HFFc6 (cell line): ENCODE measurements around the gene GVQW3. TPM values are rescaled to one million over a fixed set of nuclear protein-coding genes. Genes with fewer than 3 reads are reported as not detected.

Source experiments
- DNase-seq: peaks from one replicate; pipeline ENCODE4 v3.0.0-alpha.2; 2018
- H3K27ac Mint-ChIP-seq: 2 replicates; pipeline ENCODE4 v1.8.0; 2020; ENCODE audit warnings: mild to moderate bottlenecking, mixed read lengths
- H3K27me3 Mint-ChIP-seq: 2 replicates; pipeline ENCODE4 v1.8.0; 2021; ENCODE audit warnings: mild to moderate bottlenecking, moderate library complexity, mixed read lengths; ENCODE audit not compliant: insufficient read depth
- H3K36me3 Mint-ChIP-seq: 2 replicates; pipeline ENCODE4 v1.8.0; 2021; ENCODE audit warnings: low read depth, mixed read lengths
- H3K4me1 Mint-ChIP-seq: 2 replicates; pipeline ENCODE4 v1.8.0; 2020; ENCODE audit warnings: low read depth, mixed read lengths
- H3K4me3 Mint-ChIP-seq: 2 replicates; pipeline ENCODE4 v1.8.0; 2020; ENCODE audit warnings: mild to moderate bottlenecking, moderate library complexity, mixed read lengths
- H3K9me3 Mint-ChIP-seq: 2 replicates; pipeline ENCODE4 v1.8.0; 2020; ENCODE audit warnings: mild to moderate bottlenecking, mixed read lengths
- CTCF ChIP-seq: fragments of 200-600 bp; sonication (generic); IDR thresholded peaks from 2 replicates; pipeline ENCODE4 v1.5.0; 2021; ENCODE audit warnings: antibody characterized with exemption, mild to moderate bottlenecking
- total RNA-seq, 6 experiments: library from RNA; stranded (reverse); fragmentation: NEBNext Ultra II Directional; extraction: Animal tissue kit (Norgen Biotek cat#: 25700); gene quantifications; 2 replicates in 1 of 6; 3 replicates in 5 of 6; pipeline ENCODE4 v1.2.3, GENCODE V29; 2021

Gene GVQW3
- total RNA-seq, 6 experiments from 2014 or later = 0.31 to 1.6 (median 0.69) TPM

DNA sequence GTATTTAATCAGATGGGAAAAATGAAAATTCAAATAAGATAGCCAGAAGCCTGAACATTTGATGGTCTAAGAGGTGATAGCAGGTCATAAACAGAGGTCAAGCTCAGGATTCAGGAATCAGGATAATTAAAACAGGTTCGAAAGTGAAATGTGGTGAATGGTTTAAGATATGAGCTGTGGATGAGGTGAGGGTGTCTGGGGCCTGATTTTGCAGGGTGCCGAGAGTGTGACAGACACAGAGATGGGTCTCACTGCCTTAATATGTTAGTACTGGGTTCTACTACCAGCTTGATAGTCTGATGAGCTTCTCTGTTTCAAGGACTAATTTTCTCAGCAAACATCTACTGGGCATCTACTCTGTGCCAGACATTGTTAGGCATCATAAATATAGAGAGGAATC, 43.8 kb downstream of the GVQW3 start:
- H3K9me3 Mint-ChIP-seq = no peaks in the 10 kb centered on the region
- no peak overlapping the region for H3K4me3 Mint-ChIP-seq
- H3K27me3 Mint-ChIP-seq = peaks cover 10% of the 10 kb centered on the region
- DNase-seq = no peak
- no peaks in the 10 kb centered on the region for H3K4me1 Mint-ChIP-seq
- H3K36me3 Mint-ChIP-seq = no peaks in the 10 kb centered on the region
- TF ChIP-seq CTCF = no peak
- no peak overlapping the region for H3K27ac Mint-ChIP-seq

- peaks cover 10% of the 10 kb centered on the region for H3K27me3 Mint-ChIP-seq
- H3K4me3 Mint-ChIP-seq = no peak overlapping the region
- no peaks in the 10 kb centered on the region for H3K36me3 Mint-ChIP-seq
- DNase-seq = no peak
- H3K27ac Mint-ChIP-seq = no peak overlapping the region
- H3K4me1 Mint-ChIP-seq = no peaks in the 10 kb centered on the region
- no peak for TF ChIP-seq CTCF
- no peaks in the 10 kb centered on the region for H3K9me3 Mint-ChIP-seq
Measured at GRCh38 chr11:76426660-76427059, 45.5 kb downstream of the GVQW3 start.

DNA sequence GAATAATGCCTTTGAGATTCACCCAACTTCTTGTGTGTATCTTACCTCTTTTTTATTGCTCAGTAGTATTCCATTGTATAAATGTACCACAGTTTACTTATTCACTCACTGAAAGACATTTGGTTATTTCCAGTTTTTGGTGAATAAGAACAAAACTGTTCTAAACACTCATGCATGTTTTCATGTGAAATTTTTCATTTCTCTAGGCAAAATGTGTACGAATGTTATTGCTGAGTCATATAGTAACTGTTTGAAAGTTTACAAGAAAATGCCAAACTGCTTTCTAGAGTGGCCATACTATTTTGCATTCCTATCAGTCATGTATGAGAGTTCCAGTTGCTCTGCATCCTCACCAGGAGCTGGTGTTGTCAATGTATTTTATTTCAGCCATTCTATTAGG, 54.9 kb downstream of the GVQW3 start:
- no peaks in the 10 kb centered on the region for H3K4me1 Mint-ChIP-seq
- H3K27me3 Mint-ChIP-seq = peaks cover 2% of the 10 kb centered on the region; the same call in 1 of the 2 replicates
- peaks cover 7% of the 10 kb centered on the region for H3K36me3 Mint-ChIP-seq
- no peak overlapping the region for H3K27ac Mint-ChIP-seq
- TF ChIP-seq CTCF = no peak
- peak; percentile 12 for DNase-seq
- no peak overlapping the region for H3K4me3 Mint-ChIP-seq
- no peaks in the 10 kb centered on the region for H3K9me3 Mint-ChIP-seq

DNA sequence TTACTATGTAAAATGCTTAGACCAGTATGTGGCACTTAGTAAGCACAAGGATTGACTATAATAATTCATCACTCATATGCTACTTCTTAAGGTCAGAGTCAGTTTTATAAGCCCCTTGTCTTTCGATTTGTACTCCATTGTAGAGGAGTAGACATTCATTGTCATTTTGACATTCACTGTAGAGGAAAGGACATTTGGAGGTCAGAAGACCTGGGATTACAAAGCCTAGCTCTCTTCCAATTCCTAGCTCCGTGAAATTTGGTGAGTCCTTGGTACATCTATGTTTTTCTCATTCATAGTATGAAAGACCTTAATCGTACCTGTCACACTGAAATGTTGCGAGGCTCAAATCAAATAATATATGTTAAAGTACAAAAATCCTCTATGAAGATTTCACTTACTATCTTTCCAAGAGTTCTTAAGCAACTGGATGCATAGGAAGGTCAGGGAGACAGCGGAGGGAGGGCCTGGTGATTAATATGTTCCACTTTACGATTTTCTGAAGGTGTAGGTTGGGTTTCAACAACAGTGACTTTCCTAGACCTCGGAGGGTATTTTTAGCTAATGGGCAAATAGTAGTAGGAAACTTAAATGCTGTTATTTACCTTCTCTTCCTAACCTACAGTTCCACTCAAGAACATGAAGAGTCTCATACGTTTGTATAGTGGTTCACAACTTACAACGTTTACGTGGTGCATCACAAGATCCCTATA, 62.3 kb downstream of the GVQW3 start:
- Mint-ChIP-seq H3K4me3 (peak overlapping the region; percentile 93), H3K27me3 (no peaks in the 10 kb centered on the region; the same call in 1 of the 2 replicates), H3K27ac (peak overlapping the region; percentile 96), H3K36me3 (peaks cover 23% of the 10 kb centered on the region; the same call in 1 of the 2 replicates), H3K4me1 (peaks cover 22% of the 10 kb centered on the region), H3K9me3 (no peaks in the 10 kb centered on the region)
- DNase-seq = no peak
- TF ChIP-seq CTCF = no peak

DNA sequence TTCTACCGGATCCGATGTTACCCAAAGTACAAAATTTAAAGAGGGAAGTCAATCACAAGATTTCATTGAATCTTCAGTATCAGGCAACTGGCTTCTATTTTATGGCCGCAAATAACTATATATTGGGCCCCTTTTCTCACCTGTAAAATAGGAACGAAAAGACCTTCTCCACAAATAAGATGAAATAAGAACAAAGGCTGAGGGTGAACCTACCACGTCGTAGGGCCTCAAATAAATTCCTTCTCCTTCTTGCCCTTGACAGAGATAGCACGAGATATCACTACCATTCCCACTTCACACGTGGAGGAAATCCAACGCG, 62.9 kb downstream of the GVQW3 start:
- Mint-ChIP-seq H3K36me3 (peaks cover 23% of the 10 kb centered on the region; the same call in 1 of the 2 replicates), H3K9me3 (no peaks in the 10 kb centered on the region), H3K4me1 (peaks cover 22% of the 10 kb centered on the region), H3K4me3 (peak overlapping the region; percentile 93), H3K27ac (peak overlapping the region; percentile 96), H3K27me3 (no peaks in the 10 kb centered on the region; the same call in 1 of the 2 replicates)
- no peak for DNase-seq
- no peak for TF ChIP-seq CTCF
